Progenitor cell of endocrine pancreas (in vitro differentiated cells): Measurements from ENCODE around the gene LAMC1. TPM values are rescaled to one million over a fixed set of nuclear protein-coding genes. Genes with fewer than 3 reads are reported as not detected.

Experiments
- DNase-seq: peaks from one replicate; pipeline ENCODE4 v3.0.0; 2021; ENCODE audit warnings: low spot score; ENCODE audit not compliant: unreplicated experiment
- H3K27ac Mint-ChIP-seq: 2 replicates; pipeline ENCODE4 v1.8.0; 2021; ENCODE audit warnings: mild to moderate bottlenecking, moderate library complexity, mixed read lengths
- H3K27me3 Mint-ChIP-seq: 2 replicates; pipeline ENCODE4 v1.8.0; 2021; ENCODE audit warnings: mixed read lengths
- H3K36me3 Mint-ChIP-seq: 2 replicates; pipeline ENCODE4 v1.8.0; 2022; ENCODE audit warnings: mixed read lengths; ENCODE audit not compliant: insufficient read depth
- H3K4me1 Mint-ChIP-seq: 2 replicates; pipeline ENCODE4 v1.8.0; 2021; ENCODE audit warnings: low read depth, mixed read lengths
- H3K4me3 Mint-ChIP-seq: 2 replicates; pipeline ENCODE4 v1.8.0; 2021; ENCODE audit warnings: low read depth, mild to moderate bottlenecking, moderate library complexity, mixed read lengths
- H3K9me3 Mint-ChIP-seq: 2 replicates; pipeline ENCODE4 v1.8.0; 2021; ENCODE audit warnings: low read depth, mixed read lengths
- total RNA-seq: library from RNA; stranded (reverse); gene quantifications from 2 replicates; pipeline ENCODE4 v1.2.1, GENCODE V29; 2021
- TF ChIP-seq, protein P1 (sequence below): fragments of 200-600 bp; sonication (generic); IDR thresholded peaks from one replicate; pipeline ENCODE4 v1.5.0; 2021; ENCODE audit warnings: antibody characterized with exemption, mild to moderate bottlenecking; ENCODE audit not compliant: unreplicated experiment

Gene LAMC1
- total RNA-seq, 1 donor from 2014 or later: 72.9 TPM

DNA sequence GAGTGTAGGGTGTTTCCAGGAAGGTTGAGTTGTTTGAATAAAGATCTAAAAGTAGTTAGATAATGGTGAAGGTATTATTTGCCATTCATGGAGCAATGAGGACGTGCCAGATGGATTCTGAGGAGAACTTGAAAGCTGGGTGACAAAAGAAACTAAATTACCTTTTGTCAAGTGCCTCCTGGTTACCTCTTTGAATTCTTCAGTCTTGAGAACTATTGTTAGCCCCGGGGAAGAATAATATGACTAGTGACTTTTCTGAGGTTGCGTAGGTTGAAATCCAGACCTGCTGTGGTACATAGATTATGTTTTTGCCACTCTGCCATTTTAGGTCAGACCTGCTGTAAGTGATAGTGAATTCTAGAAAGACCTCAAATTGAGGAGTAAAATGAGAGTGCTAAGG is 11.5 kb downstream of the LAMC1 start:
- TF ChIP-seq, protein P1, sequence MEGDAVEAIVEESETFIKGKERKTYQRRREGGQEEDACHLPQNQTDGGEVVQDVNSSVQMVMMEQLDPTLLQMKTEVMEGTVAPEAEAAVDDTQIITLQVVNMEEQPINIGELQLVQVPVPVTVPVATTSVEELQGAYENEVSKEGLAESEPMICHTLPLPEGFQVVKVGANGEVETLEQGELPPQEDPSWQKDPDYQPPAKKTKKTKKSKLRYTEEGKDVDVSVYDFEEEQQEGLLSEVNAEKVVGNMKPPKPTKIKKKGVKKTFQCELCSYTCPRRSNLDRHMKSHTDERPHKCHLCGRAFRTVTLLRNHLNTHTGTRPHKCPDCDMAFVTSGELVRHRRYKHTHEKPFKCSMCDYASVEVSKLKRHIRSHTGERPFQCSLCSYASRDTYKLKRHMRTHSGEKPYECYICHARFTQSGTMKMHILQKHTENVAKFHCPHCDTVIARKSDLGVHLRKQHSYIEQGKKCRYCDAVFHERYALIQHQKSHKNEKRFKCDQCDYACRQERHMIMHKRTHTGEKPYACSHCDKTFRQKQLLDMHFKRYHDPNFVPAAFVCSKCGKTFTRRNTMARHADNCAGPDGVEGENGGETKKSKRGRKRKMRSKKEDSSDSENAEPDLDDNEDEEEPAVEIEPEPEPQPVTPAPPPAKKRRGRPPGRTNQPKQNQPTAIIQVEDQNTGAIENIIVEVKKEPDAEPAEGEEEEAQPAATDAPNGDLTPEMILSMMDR: no peak
- Mint-ChIP-seq H3K27me3 (no peaks in the 10 kb centered on the region), H3K36me3 (no peaks in the 10 kb centered on the region), H3K27ac (no peak overlapping the region), H3K9me3 (no peaks in the 10 kb centered on the region), H3K4me3 (no peak overlapping the region), H3K4me1 (peaks cover 9% of the 10 kb centered on the region)
- no peak for DNase-seq

GRCh38 chr1:183038333-183038866 is 15.2 kb downstream of the LAMC1 start:
- H3K9me3 Mint-ChIP-seq: no peaks in the 10 kb centered on the region
- no peak overlapping the region for H3K27ac Mint-ChIP-seq
- peaks cover 20% of the 10 kb centered on the region for H3K4me1 Mint-ChIP-seq
- TF ChIP-seq, protein P1: no peak
- no peaks in the 10 kb centered on the region for H3K36me3 Mint-ChIP-seq
- no peaks in the 10 kb centered on the region for H3K27me3 Mint-ChIP-seq
- H3K4me3 Mint-ChIP-seq: no peak overlapping the region
- DNase-seq: no peak

- H3K4me1 Mint-ChIP-seq: peaks cover 22% of the 10 kb centered on the region
- TF ChIP-seq, protein P1: no peak
- no peak for DNase-seq
- H3K9me3 Mint-ChIP-seq: no peaks in the 10 kb centered on the region
- no peaks in the 10 kb centered on the region for H3K27me3 Mint-ChIP-seq
- no peak overlapping the region for H3K4me3 Mint-ChIP-seq
- H3K27ac Mint-ChIP-seq: no peak overlapping the region
- no peaks in the 10 kb centered on the region for H3K36me3 Mint-ChIP-seq
Measured at GRCh38 chr1:183038913-183039312, 15.7 kb downstream of the LAMC1 start.

DNA sequence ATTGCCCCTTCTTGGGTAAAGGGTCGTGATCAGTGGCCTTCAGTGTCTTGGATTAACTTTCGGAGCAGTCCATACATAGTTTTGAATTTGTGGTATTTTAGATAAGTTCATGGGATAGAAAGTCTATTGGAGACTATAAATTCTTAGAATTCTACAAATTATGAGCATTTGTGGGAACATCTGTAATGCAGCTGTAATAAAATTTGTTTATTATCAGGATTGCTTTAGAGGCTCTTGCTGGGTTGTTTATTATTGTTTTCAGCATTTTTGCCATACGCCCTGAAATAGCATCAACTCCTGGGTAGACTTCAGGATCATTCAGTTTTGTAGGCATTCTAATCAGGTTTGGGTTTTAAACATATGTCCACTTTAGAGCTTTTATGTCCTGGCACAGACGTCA is 16.1 kb downstream of the LAMC1 start:
- no peak overlapping the region for H3K4me3 Mint-ChIP-seq
- no peak for DNase-seq
- H3K27ac Mint-ChIP-seq: no peak overlapping the region
- H3K9me3 Mint-ChIP-seq: no peaks in the 10 kb centered on the region
- no peaks in the 10 kb centered on the region for H3K27me3 Mint-ChIP-seq
- no peaks in the 10 kb centered on the region for H3K36me3 Mint-ChIP-seq
- TF ChIP-seq, protein P1: no peak
- peaks cover 27% of the 10 kb centered on the region for H3K4me1 Mint-ChIP-seq

DNA sequence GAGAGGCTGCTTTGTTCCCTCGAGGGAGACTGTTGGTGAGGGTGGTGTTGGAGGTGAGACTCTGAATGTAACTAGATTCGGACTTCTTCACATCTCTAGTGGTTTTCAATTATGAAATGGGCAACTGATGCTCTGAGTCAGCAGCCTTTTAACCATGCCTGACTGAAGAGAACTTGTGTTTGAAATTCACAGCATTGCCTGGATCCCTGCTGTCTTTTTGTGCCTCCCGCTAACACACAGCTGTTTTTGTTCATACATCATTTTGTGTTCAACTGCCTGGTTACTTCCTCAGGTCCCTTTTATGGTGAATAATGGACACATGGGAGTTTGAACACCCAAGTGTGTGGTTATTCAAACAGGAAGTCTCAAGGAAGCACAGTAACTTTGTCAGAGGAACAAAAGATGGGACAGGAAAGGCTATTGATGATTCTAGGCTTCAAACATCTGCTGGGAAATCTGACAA is 16.8 kb downstream of the LAMC1 start:
- no peaks in the 10 kb centered on the region for H3K27me3 Mint-ChIP-seq
- no peak for DNase-seq
- peaks cover 33% of the 10 kb centered on the region for H3K4me1 Mint-ChIP-seq
- H3K4me3 Mint-ChIP-seq: no peak overlapping the region
- H3K9me3 Mint-ChIP-seq: no peaks in the 10 kb centered on the region
- peak overlapping the region; percentile 8 for H3K27ac Mint-ChIP-seq
- TF ChIP-seq, protein P1: no peak
- H3K36me3 Mint-ChIP-seq: no peaks in the 10 kb centered on the region
